Body of pancreas (tissue), 4 donors: ENCODE measurements around the gene CYP27B1.

Experiments
- CTCF ChIP-seq, 7 experiments: fragments of 450-650 bp in 4 of 7; fragments of 200-600 bp in 3 of 7; sonication (generic) in 3 of 7; IDR thresholded peaks; one replicate each; pipeline ENCODE4 v1.5.1; 2016 to 2019; ENCODE audit warnings: antibody characterized with exemption in 7 of 7
- POLR2A ChIP-seq, 3 donors: fragments of 450-650 bp; IDR thresholded peaks; one replicate each; pipeline ENCODE4 v1.6.1; 2016; ENCODE audit warnings: antibody characterized with exemption in 3 of 3, mild to moderate bottlenecking in 2 of 3

- TF ChIP-seq CTCF (IDR thresholded peaks at IDR 0.05) (no peak), POLR2A (IDR thresholded peaks at IDR 0.05) (no peak)
Observed at GRCh38 chr12:57781244-57781643, 14.4 kb upstream of the CYP27B1 start.
